Bronchial epithelial cell (primary cell): ENCODE data around the gene CEP131. TPM values are rescaled to one million over a fixed set of nuclear protein-coding genes. Genes with fewer than 3 reads are reported as not detected.

ENCODE experiments used
- DNase-seq: peaks from one replicate; pipeline ENCODE4 v3.0.0-alpha.2; 2010; ENCODE audit warnings: low read depth
- FAIRE-seq: peaks from 2 replicates; lab custom pipeline; 2011; peaks lifted over from hg19 to GRCh38; lab: Jason Lieb, UNC
- H3K27me3 ChIP-seq: 2 replicates; pipeline ENCODE4 v1.5.1; 2011; ENCODE audit warnings: low read length; ENCODE audit not compliant: control insufficient read depth, insufficient read depth
- H3K36me3 ChIP-seq: 2 replicates; pipeline ENCODE4 v1.5.1; 2011; ENCODE audit warnings: low read length; ENCODE audit not compliant: control insufficient read depth, insufficient read depth
- H3K4me3 ChIP-seq: 2 replicates; pipeline ENCODE4 v1.5.1; 2011; ENCODE audit warnings: mild to moderate bottlenecking, low read depth, low read length, control low read depth
- CTCF ChIP-seq: IDR thresholded peaks from 2 replicates; pipeline ENCODE4 v1.5.1; 2011; ENCODE audit warnings: mild to moderate bottlenecking, moderate library complexity, low read length, control low read depth, inconsistent platforms; ENCODE audit not compliant: insufficient read depth, severe bottlenecking
- total RNA-seq: library from RNA; depleted of rRNA; stranded (reverse); fragments of >200 nt; gene quantifications from 2 replicates; pipeline ENCODE4 v1.2.1, GENCODE V29; 2014

The CEP131 gene
- total RNA-seq, 1 donor from 2014 or later, result 9.2 TPM

- TF ChIP-seq CTCF, result no peak
- Histone ChIP-seq H3K27me3 (no peaks in the 10 kb centered on the region), H3K36me3 (peaks cover 12% of the 10 kb centered on the region), H3K4me3 (no peak overlapping the region)
- FAIRE-seq, result no peak
- DNase-seq, result no peak
These were observed 20.5 kb upstream of the CEP131 start for GRCh38 chr17:81243333-81243664.

- Histone ChIP-seq H3K36me3 (peaks cover 12% of the 10 kb centered on the region), H3K27me3 (no peaks in the 10 kb centered on the region), H3K4me3 (no peak overlapping the region)
- TF ChIP-seq CTCF, result no peak
- DNase-seq, result no peak
- FAIRE-seq, result peak; percentile 66
These were observed 19.9 kb upstream of the CEP131 start for GRCh38 chr17:81242421-81243332.

GRCh38 chr17:81241648-81242420 lies 19.1 kb upstream of the CEP131 start:
- Histone ChIP-seq H3K4me3 (no peak overlapping the region), H3K36me3 (peaks cover 14% of the 10 kb centered on the region), H3K27me3 (no peaks in the 10 kb centered on the region)
- peak; percentile 85 for TF ChIP-seq CTCF
- FAIRE-seq, result no peak
- DNase-seq, result peak; percentile 15

GRCh38 chr17:81241203-81241602 lies 18.4 kb upstream of the CEP131 start:
- FAIRE-seq (no peak), DNase-seq (no peak)
- H3K4me3 ChIP-seq, result no peak overlapping the region
- peaks cover 14% of the 10 kb centered on the region for H3K36me3 ChIP-seq
- TF ChIP-seq CTCF, result no peak
- no peaks in the 10 kb centered on the region for H3K27me3 ChIP-seq

- TF ChIP-seq CTCF, result no peak
- Histone ChIP-seq H3K4me3 (no peak overlapping the region), H3K36me3 (peaks cover 15% of the 10 kb centered on the region), H3K27me3 (no peaks in the 10 kb centered on the region)
- FAIRE-seq, result no peak
- no peak for DNase-seq
These were observed 18.0 kb upstream of the CEP131 start for GRCh38 chr17:81240761-81241160.
